Stomach (tissue), 9 donors: Measurements from ENCODE around the gene TAX1BP1. TPM values are rescaled to one million over a fixed set of nuclear protein-coding genes. Genes with fewer than 3 reads are reported as not detected.

Experiments
- DNase-seq, 2 donors: peaks; one replicate each; pipeline versions ENCODE4 v3.0.0 to v3.0.0-alpha.2; 2013 to 2019
- H3K27ac ChIP-seq, 5 donors: fragments of 200-600 bp in 4 of 5; sonication (generic) in 4 of 5; one replicate each; pipeline ENCODE4 v1.5.1; 2013 to 2019; ENCODE audit warnings: mild to moderate bottlenecking in 1 of 5, moderate library complexity in 1 of 5
- H3K27me3 ChIP-seq, 3 donors: fragments of 200-600 bp; sonication (generic); one replicate each; pipeline ENCODE4 v1.5.1; 2017 to 2019; ENCODE audit warnings: mixed run types in 1 of 3
- H3K36me3 ChIP-seq, 4 donors: fragments of 200-600 bp; sonication (generic); 1 replicate in 3 of 4; 2 replicates in 1 of 4; pipeline ENCODE4 v1.5.1; 2016 to 2019
- H3K4me1 ChIP-seq, 4 donors: fragments of 200-600 bp; sonication (generic); one replicate each; pipeline ENCODE4 v1.5.1; 2016 to 2019
- H3K4me3 ChIP-seq, 4 donors: fragments of 200-600 bp; sonication (generic) in 3 of 4; one replicate each; pipeline ENCODE4 v1.5.1; 2016 to 2019; ENCODE audit warnings: mild to moderate bottlenecking in 1 of 4
- H3K9me3 ChIP-seq, 4 donors: fragments of 200-600 bp; sonication (generic); one replicate each; pipeline ENCODE4 v1.5.1; 2016 to 2019
- EP300 ChIP-seq: sonication (generic); formaldehyde crosslinking; IDR thresholded peaks from one replicate; pipeline ENCODE4 v1.6.1; 2017; ENCODE audit warnings: antibody characterized with exemption
- POLR2A ChIP-seq, 4 donors: fragments of 450-650 bp; IDR thresholded peaks; one replicate each; pipeline ENCODE4 v1.6.1; 2016; ENCODE audit warnings: antibody characterized with exemption in 4 of 4, control low read depth in 2 of 4, mild to moderate bottlenecking in 1 of 4, moderate library complexity in 1 of 4
- POLR2AphosphoS5 ChIP-seq, 3 donors: sonication (generic); formaldehyde crosslinking; IDR thresholded peaks; one replicate each; pipeline ENCODE4 v1.6.1; 2016; ENCODE audit warnings: antibody characterized with exemption in 3 of 3
- WGBS, 5 donors: extraction: QIAGEN DNeasy Blood & Tissue Kit in 3 of 5; methylation state at CpG; one replicate each; pipeline versions ENCODE4 v1.1.5 to v1.1.7; 2013 to 2018; 5-methylcytosine and 5-hydroxymethylcytosine counted together
- intact Hi-C: fragments of 100-400 bp; cut with DNase I; formaldehyde crosslinking; loops from one replicate; pipeline ENCODE4 v1.15.1; 2023; ENCODE audit warnings: low total_unique reads
- polyA plus RNA-seq, 3 donors: library from polyadenylated mRNA; stranded (reverse); fragments of 200-250 nt; gene quantifications; one replicate each; pipeline ENCODE4 v1.2.3, GENCODE V29; 2013
- total RNA-seq, 5 donors: library from RNA; depleted of rRNA; stranded (reverse); fragments of >200 nt; gene quantifications; one replicate each; pipeline versions ENCODE4 v1.1.0 to v1.2.3, GENCODE V29; 2014 to 2016
- TF ChIP-seq, protein P1 (sequence below), 7 experiments: fragments of 450-650 bp in 4 of 7; fragments of 200-600 bp in 3 of 7; sonication (generic) in 3 of 7; IDR thresholded peaks; one replicate each; pipeline ENCODE4 v1.5.1; 2016 to 2019; ENCODE audit warnings: antibody characterized with exemption in 7 of 7, control low read depth in 2 of 7, mild to moderate bottlenecking in 1 of 7
- donor health status: healthy with polysubstance abuse.
- donor health status: Bipolar disorder and iron deficiency.
- donor health status: healthy.

The TAX1BP1 gene
- total and polyA plus RNA-seq, 8 donors: 43.4 to 199 (median 71.0) TPM

DNA sequence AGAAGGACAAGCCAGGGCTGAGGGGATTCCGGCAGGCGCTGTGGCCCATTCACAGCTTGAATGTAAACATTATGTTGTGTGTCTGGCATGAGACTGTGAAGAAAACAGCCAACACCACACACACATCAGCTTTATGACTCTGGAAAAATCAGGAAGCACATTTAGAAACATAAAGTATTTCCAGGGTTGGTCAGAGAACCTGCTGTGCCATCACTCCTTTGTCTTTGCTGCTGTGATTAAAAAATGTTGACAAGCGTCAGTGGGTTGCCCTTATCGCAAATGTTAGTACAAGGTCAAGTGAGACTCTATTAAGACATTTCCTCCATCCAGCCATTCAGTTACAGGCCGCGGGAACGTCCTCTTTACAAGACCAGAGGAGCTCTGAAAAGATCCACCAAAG, 95.4 kb downstream of the TAX1BP1 start:
- WGBS, 5 donors: 52 to 75% (median 59%) methylated on average over 7 of the region's 7 CpGs
- intact Hi-C loops: no loop called here
- peaks cover 0 to 54% (median 41%) of the 10 kb centered on the region in 4 donors for H3K36me3 ChIP-seq

DNA sequence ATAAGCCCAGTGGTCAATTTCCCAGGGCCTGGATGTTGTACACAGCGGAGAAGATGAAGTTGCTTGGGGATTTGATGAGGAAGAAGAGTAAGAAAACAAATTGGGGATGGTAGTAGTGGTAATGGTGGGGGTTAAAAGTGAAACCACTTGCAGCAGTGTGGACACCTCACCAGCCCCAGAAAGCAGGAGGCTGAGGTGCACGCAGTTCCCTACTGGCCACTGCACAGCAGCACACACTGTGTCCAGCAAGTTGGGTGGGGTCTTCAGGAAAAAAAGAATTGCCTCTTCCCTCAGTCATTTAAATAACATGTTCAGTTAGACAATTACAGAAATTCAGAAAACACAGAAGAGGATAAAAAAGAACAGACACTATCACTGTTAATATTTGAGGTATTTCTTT, 96.6 kb downstream of the TAX1BP1 start:
- DNase-seq: no peak
- TF ChIP-seq POLR2A (IDR thresholded peaks at IDR 0.05) (no peak), POLR2AphosphoS5 (IDR thresholded peaks at IDR 0.05) (no peak), EP300 (no peak)
- TF ChIP-seq, protein P1, sequence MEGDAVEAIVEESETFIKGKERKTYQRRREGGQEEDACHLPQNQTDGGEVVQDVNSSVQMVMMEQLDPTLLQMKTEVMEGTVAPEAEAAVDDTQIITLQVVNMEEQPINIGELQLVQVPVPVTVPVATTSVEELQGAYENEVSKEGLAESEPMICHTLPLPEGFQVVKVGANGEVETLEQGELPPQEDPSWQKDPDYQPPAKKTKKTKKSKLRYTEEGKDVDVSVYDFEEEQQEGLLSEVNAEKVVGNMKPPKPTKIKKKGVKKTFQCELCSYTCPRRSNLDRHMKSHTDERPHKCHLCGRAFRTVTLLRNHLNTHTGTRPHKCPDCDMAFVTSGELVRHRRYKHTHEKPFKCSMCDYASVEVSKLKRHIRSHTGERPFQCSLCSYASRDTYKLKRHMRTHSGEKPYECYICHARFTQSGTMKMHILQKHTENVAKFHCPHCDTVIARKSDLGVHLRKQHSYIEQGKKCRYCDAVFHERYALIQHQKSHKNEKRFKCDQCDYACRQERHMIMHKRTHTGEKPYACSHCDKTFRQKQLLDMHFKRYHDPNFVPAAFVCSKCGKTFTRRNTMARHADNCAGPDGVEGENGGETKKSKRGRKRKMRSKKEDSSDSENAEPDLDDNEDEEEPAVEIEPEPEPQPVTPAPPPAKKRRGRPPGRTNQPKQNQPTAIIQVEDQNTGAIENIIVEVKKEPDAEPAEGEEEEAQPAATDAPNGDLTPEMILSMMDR (IDR thresholded peaks at IDR 0.05): no peak
- H3K27me3 ChIP-seq: no peaks in the 10 kb centered on the region
- no peak overlapping the region for H3K27ac ChIP-seq
- peaks cover 0 to 21% (median 0%) of the 10 kb centered on the region in 4 donors for H3K4me1 ChIP-seq
- WGBS, 5 donors: 93 to 100% (median 94%) methylated on average over 2 of the region's 2 CpGs
- peaks cover 0 to 56% (median 46%) of the 10 kb centered on the region in 4 donors for H3K36me3 ChIP-seq
- intact Hi-C loops: no loop called here
- H3K4me3 ChIP-seq: no peak overlapping the region
- no peaks in the 10 kb centered on the region for H3K9me3 ChIP-seq

More for the DNA sequence above, 95.4 kb downstream of the TAX1BP1 start:
- H3K27ac ChIP-seq: no peak overlapping the region
- no peak for TF ChIP-seq POLR2A (IDR thresholded peaks at IDR 0.05)
- TF ChIP-seq POLR2AphosphoS5 (IDR thresholded peaks at IDR 0.05): no peak
- TF ChIP-seq, protein P1 (IDR thresholded peaks at IDR 0.05): no peak
- no peak for TF ChIP-seq EP300
- peaks cover 0 to 21% (median 0%) of the 10 kb centered on the region in 4 donors for H3K4me1 ChIP-seq
- no peaks in the 10 kb centered on the region for H3K27me3 ChIP-seq
- H3K4me3 ChIP-seq: no peak overlapping the region
- H3K9me3 ChIP-seq: no peaks in the 10 kb centered on the region
- DNase-seq: peak in 1 of 2 donors; percentile 23

DNA sequence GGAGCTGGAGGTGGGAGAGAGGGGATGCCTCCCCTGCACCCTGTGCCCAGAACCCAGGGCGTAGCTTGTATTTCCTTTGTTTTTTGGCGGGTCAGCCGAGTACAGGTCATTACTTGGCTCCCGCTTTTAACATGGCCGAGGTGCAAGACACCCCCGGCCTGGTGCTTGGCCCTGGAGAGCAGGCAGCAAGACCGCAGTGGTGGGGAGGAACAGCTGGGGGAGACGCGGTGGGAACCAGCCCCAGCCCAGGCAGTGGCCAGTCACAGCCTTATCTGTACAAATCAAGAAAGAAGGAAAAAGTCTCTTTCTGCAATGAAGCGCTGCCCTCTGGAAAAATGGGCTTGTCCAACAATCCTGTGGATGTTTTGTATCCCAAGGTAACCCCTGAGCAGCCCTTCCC, 99.1 kb downstream of the TAX1BP1 start:
- intact Hi-C loops: no loop called here
- H3K4me1 ChIP-seq: peaks cover 0 to 20% (median 0%) of the 10 kb centered on the region in 4 donors
- H3K4me3 ChIP-seq: no peak overlapping the region
- H3K27me3 ChIP-seq: no peaks in the 10 kb centered on the region
- TF ChIP-seq POLR2AphosphoS5 (IDR thresholded peaks at IDR 0.05): no peak
- TF ChIP-seq, protein P1 (IDR thresholded peaks at IDR 0.05): no peak
- TF ChIP-seq POLR2A (IDR thresholded peaks at IDR 0.05): no peak
- no peak for TF ChIP-seq EP300
- 87 to 95% (median 93%) methylated on average over 10 of the region's 10 CpGs for WGBS, 5 donors
- H3K9me3 ChIP-seq: no peaks in the 10 kb centered on the region
- peaks cover 0 to 31% (median 27%) of the 10 kb centered on the region in 4 donors for H3K36me3 ChIP-seq
- no peak for DNase-seq
- no peak overlapping the region for H3K27ac ChIP-seq

DNA sequence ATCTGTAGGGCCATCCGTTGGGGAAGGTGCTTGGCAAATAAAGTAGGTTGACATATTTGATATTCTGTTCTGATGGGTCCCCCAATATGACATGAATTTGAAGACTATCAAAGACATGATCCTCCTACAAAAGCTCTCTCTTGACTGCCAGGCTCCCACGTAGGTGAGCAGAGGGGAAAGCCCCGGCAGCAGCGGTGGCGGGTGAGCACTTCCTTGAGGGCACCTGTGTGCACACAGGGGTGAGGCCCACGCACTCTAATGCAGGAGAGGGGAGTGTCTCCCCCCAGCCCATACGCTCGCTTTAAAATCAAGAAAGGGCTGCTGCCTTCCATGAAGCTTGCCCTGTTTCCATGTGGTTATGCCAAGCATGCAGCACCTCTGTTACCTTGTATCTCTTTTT, 100.4 kb downstream of the TAX1BP1 start:
- Histone ChIP-seq H3K4me1 (peaks cover 0 to 10% (median 0%) of the 10 kb centered on the region in 4 donors), H3K27me3 (no peaks in the 10 kb centered on the region), H3K36me3 (peaks cover 0 to 28% (median 20%) of the 10 kb centered on the region in 4 donors), H3K27ac (no peak overlapping the region), H3K4me3 (no peak overlapping the region), H3K9me3 (no peaks in the 10 kb centered on the region)
- TF ChIP-seq POLR2AphosphoS5 (IDR thresholded peaks at IDR 0.05) (no peak), POLR2A (IDR thresholded peaks at IDR 0.05) (no peak), EP300 (no peak)
- TF ChIP-seq, protein P1 (IDR thresholded peaks at IDR 0.05): no peak
- intact Hi-C loops: no loop called here
- no peak for DNase-seq
- 71 to 83% (median 82%) methylated on average over 7 to 8 of the region's 8 CpGs for WGBS, 5 donors
